T1000 (cell line): Measurements from ENCODE around the gene ATIC.

Experiments used
- DNase-seq: peaks from one replicate; lab custom pipeline; 2025; ENCODE audit warnings: mixed read lengths; lab: John Stamatoyannopoulos, UW

Gene ATIC

GRCh38 chr2:215376103-215376780, 64.4 kb downstream of the ATIC start:
- no peak for DNase-seq

DNA sequence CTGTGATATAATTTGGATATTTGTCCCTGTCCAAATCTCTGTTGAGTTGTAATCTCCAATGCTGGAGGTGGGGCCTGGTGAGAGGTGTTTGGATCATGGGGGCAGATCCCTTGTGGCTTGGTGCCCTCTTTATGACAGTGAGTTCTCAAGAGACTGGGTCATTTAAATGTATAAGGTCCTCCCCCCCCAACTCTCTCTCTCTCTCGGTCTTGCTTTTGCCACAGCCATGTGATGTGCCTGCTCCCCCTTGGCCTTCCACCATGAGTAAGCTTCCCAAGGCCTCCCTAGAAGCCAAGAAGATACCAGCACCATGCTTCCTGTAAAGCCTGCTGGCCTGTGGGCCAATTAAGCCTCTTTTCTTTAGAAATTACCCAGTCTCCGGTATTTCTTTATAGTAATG, 65.4 kb downstream of the ATIC start:
- no peak for DNase-seq

DNA sequence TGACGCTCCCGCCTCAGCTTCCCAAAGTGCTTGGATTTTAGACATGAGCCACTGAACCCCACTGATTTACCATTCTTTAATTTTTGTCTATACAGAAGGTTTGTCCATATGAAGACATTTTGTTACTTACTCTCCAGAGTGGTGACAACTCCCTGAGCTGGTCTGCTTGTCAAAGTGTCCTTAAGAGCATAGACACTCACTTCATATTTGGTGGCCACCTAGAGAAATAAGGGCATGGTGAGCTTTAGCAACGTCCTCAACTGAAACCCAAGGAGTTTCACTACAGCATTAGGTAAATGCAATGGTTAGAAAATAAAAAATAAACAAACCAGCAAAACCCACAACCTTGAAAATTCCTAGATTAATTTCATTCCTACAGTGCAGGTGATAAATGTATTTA, 66.2 kb downstream of the ATIC start:
- DNase-seq, result no peak

- no peak for DNase-seq
Measured at GRCh38 chr2:215379039-215379438, 67.2 kb downstream of the ATIC start.

GRCh38 chr2:215379948-215380347, 68.1 kb downstream of the ATIC start:
- no peak for DNase-seq

DNA sequence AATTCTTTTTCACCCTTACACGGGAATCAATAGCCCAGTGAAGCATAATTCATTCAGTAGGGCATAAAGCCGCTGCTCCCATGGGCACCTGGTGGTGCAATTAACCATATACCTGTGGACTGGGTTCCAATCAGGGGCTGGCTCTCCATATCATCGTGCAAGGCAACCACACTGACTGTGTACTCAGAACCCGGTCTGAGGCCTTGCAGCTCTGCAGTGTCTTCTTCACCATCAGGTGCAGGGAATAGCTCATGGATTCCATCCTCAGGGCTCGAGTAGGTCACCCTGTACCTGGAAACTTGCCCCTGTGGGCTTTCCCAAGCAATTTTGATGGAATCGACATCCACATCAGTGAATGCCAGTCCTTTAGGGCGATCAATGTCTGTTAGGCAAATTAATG, 68.8 kb downstream of the ATIC start:
- no peak for DNase-seq

DNA sequence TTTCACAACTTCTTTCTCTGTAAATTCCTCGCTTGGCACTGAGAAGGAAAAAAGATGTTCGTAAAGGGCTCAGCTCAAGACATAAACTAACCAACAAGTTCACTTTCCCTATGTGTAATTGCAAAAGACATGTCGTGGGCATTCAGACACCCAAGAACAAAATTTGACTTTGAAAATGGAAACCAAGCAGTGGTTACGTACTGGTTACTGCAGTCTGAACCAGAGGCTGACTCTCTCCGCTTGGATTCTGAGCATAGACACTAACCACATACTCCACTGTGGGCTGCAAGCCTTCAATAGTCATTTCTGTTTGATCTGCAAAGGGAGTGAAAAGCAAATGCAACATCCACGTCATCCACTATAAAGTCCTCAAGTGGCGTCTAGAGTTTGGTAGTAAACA, 70.2 kb downstream of the ATIC start:
- DNase-seq, result no peak

DNA sequence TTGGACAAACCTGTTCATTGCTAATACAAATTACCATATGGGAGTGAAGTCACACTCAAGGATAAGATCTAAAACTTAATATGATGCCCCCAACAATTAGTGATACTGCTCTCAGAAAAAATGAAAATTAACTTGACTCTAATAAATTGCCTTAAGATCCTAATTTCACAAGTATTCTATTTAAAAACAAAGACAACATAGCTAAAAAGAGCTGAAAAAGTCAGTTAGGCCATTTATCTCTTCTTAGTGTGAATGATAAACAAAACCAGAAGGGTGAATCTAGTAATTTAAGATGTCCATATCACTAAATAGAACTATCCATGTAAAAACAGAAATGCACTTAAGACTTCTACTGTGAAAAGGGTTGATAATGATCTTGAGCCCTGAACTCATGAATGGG, 70.6 kb downstream of the ATIC start:
- DNase-seq, result no peak

DNA sequence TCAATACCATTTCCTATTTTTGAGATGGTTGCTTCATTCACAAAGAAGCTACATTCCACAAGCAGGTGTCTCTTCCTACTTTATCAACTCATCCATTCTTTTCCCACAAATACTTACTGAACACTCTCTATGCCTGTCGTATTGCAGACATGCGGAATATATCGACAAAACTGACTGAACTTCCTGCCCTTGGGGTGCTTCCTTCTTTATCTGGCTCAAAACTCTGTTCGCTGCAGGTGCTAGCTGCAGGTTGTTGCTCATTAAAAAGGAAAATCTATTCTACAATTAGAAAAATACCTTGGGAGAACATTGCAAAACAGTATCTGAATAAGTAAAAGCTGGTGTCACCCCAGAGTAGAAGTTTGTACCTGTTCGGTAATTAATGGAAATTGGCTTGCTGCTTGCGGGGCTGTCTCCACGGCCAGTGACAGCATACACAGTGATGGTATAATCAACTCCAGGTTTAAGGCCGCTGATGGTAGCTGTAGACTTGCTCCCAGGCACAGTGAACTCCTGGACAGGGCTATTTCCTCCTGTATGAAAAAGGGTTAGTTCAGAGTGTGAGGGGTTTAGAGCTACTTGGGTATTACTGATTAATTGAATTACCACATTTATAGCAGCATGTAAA, 71.9 kb downstream of the ATIC start:
- DNase-seq, result no peak

DNA sequence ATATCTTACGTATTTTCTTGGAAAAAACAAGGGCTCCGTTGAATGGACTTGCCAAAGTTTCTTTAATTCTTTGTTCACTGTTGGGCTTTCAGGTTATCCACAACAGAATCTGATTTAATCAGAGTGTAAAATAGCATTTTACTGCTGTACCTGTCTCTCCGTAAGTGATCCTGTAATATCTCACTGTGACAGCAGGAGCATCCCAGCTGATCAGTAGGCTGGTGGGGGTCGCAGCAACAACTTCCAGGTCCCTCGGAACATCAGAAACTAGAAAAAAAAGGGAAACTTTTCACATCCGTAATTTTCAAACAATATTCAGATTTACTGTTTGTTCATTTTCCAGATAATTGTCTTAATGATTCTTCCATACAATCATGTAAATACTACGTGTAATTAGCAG, 72.9 kb downstream of the ATIC start:
- no peak for DNase-seq

DNA sequence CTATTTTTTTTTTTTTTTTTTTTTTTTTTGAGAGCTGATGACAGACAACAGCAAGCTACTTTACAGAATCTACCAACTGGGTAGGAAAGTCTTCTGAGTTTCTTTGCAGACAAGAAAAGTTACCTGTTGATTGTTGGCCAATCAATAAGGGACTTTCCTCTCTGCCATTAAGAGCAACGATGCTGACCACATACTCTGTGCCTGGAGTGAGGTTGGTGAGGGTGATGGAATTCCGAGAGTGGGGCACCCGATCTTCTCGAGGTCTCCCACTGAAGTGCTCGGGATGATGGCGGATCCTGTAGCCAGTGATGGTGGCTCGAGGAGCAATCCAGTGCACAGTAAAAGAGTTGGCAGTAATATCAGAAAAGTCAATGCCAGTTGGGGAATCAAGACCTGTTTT, 74.7 kb downstream of the ATIC start:
- no peak for DNase-seq

DNA sequence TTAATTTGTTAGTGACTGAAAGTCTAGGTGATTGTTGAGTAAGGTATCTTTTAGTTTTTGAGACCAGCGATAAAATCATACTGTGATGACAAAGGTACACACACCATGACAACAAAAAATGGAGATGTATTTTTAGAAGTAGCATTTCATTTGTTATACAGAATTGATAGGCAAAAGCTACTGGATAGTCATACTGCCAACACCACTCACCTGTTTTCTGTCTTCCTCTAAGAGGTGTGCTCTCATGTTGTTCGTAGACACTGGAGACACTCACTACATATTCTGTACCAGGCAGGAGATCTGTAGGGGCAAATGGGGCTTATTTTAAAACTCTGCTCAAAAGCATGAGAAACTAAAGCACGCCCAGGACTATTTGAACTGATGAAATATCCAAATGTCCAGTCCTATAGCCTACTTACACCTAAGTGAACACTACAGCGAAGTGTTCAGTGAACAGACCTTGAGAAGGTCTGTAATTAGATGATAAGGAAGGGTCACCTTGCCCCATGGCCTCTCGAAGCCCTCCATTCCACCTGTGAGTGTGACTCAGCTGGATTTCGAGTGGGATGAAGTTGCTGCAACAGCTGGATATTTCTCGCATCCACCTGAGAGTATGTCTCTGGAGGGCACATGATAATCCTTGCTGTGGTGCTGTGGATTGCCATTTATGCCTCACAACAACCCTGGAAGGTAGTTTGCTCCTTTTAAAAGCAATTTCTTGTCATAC, 76.3 kb downstream of the ATIC start:
- DNase-seq, result no peak

- DNase-seq, result no peak
Measured at GRCh38 chr2:215390550-215390913, 78.7 kb downstream of the ATIC start.

DNA sequence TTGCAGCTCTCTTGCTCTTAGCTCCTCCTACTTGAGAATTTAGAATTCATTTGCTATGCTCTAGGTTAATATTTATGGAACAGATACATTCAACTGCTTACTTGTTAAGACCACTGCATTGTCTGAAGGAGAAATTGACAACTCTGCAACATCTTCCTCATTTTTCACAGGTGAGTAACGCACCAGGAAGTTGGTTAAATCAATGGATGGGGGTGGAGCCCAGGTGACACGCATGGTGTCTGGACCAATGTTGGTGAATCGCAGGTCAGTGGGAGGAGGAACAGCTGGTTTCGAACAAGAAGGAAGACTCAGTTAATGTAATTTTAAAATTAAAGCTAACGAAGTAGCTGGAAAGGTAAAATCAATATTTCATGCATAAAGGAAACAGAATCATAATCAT, 79.7 kb downstream of the ATIC start:
- DNase-seq, result no peak

- no peak for DNase-seq
Measured at GRCh38 chr2:215392164-215392563, 80.3 kb downstream of the ATIC start.

DNA sequence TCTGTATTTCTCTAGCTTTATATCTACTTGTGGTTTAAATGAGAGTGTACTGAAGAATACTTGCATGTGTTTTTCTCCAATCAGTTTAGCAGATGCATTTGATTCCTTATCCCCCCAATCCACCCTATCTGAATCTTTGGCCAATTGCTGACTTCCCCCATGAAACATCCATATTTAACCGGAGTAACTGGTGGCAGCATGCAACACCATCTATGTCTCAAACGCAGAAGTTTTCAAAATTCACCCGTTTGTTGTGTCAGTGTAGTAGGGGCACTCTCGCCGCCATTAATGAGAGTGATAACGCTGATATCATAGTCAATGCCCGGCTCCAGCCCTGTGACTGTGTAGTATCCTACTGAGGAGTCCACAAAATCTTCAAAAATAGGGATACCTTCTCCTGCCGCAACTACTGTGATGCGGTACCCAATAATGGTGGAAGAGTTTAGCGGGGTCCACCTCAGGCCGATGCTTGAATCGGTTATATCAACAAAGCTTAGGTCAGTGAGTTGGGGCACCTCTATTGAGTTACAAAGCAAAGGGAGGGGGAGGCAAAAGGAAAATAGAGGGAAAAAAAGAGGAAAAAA, 80.9 kb downstream of the ATIC start:
- no peak for DNase-seq

DNA sequence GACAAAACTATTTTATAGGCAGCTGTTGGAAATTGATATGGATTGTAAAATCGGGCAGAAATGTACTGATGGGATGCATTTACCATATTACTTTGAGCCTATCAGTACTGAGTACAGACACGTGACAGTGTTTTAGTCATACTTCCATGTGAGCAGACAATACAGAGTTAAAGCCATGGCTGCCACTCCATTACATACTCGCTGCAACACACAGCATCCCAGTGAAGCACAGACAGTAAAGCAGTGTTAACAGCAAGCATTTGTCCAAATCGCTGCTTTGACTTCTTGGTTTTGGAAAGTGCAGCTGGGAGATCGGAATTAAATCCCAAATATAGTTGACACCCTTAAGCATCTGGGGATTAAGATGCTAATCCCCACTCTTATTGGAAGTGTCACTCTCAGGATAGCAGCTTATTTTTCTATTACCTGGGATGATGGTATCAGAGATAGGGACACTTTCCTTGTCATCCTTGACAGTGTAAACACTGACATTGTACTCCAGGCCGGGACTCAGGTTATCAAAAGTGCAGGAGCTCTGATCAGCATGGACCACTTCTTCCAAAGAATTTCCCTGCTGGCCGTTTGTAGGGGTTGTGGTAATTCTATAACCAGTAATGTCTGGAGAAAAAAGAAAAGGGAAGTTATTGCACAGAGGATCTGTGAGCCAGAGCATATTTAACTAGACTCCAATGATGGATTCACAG, 82.4 kb downstream of the ATIC start:
- DNase-seq, result no peak

GRCh38 chr2:215395687-215396460, 84.0 kb downstream of the ATIC start:
- no peak for DNase-seq

GRCh38 chr2:215396595-215397313, 84.9 kb downstream of the ATIC start:
- DNase-seq, result no peak

DNA sequence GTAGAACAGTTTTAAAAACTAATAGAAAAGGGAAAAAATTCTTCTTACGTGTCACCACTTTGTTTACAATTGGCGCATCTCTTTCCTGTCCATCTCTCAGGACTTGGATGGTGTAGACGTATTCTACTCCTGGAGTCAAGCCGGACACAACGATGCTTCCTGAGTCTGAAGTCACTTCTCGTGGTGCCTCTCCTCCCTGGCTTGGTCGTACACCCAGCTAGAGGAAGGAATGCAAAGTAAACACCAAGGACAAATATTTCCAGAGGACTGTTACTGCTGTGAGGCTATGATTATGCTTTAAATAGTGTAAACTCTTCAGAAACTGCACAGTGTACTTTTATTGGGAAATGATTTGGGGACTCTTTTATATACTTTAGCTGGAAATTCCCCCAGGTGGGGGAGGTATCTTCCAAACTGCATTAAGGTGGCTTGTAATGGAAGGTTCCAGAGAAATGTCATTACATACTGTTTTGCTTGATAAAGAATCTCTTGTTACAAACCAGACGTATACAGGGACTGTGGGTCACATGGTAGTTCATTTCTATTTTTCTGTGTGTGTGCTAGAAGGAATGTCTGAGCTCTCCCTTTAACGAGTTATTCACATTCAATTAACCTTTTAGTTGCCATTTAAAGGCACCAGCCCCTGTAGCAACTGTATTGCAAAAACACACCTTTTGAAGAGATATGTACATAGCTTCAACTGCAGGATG, 85.9 kb downstream of the ATIC start:
- DNase-seq, result no peak
